ENCODE data around the gene PARD6A.

The PARD6A gene, protein sequence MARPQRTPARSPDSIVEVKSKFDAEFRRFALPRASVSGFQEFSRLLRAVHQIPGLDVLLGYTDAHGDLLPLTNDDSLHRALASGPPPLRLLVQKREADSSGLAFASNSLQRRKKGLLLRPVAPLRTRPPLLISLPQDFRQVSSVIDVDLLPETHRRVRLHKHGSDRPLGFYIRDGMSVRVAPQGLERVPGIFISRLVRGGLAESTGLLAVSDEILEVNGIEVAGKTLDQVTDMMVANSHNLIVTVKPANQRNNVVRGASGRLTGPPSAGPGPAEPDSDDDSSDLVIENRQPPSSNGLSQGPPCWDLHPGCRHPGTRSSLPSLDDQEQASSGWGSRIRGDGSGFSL

DNA sequence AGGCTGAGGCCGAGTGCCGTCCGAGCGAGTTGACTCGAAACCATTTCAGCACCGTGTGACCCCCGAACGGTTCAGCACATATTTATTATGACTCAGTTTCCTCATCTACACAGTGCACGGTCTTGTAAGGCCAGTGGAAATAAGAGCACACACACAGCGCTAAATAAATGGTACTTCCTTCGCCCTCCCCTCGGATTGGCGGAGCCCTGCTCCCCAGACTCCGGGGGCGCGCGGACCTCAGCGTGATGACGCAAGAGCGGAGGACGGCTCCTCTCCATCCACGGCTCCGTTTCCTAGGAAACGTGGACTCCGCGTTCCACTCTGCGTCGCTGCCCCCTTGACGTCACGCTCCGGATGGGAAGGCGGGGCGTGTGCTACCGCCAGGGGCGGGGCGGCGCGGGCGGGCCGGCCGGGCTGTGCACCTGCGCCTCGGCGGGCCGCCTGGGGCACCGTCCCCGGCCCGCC, at the start of gene PARD6A:
Gene PARD6A, plus strand, starts transcription at position 397 of the 465 bp plus-strand sequence. CDS start 79 bp downstream, outside the sequence.
- peak; percentile 87 for DNase-seq (ENCODE audit: low read depth)

DNA sequence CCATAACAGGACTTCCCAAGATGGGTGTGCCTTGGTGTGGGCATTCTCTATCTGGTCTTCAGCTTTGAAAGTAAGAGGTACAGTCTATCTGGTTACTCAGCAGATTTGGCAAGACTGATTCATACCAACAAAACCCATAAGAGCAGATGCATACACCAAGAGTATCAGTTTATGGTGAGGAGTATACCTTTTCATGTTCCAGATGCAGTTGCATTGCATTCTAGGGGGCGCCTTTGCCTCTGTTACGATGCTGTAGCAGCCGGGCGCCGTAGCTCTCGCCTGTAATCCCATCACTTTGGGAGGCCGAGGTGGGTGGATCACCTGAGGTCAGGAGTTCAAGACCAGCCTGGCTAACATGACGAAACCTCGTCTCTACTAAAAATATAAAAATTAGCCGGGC, 47.0 kb upstream of the PARD6A start:
- DNase-seq (ENCODE audit: low read depth): no peak

DNA sequence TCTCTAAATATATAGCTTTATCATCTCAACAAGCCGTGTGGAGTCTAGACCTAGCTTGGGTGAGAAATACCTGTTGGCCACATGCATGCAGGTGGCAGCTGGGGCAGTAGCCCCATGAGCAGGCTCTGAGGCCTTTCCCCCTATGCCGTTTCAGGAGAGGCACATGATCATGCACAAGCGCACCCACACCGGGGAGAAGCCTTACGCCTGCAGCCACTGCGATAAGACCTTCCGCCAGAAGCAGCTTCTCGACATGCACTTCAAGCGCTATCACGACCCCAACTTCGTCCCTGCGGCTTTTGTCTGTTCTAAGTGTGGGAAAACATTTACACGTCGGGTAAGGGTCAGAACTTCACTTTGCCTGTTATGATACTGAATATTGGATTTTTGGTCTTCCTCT, 32.5 kb upstream of the PARD6A start:
- DNase-seq (ENCODE audit: low read depth): no peak

DNA sequence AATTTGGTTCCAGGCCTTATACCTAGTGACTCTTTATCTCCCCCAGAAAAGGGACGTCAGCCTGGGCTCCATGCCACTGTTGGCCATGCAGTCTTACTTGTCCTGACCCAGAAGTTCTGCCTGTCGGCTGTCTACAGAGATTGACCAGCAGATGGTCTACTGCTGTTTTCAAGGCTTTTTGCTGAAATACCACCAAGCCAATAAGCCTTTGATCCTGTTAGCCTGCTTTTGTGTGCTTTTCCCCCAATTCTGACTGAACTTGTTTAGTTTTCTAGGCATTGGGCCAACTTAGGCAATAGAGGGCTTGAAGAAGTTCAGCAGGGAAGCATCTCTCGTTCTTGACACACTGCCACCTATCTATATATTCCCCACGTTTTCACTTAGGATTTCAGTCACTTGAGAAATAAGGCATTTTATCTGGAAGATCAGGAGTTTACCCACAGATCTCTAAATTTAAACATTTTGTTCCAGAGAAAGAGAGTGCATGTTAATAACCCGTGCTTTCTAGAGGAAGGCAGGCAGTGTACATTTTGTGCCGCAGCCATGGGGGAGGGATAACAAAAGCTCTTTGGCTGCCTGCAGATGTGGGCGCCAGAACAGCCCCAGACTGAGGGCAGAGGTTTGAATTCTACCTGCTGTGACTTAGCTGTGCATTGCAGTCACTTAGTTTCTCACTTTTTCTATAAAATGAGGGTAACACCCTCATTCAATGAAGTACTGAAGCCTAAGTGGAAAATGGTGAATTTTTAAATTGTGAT, 28.2 kb upstream of the PARD6A start:
- no peak for DNase-seq (ENCODE audit: low read depth)

DNA sequence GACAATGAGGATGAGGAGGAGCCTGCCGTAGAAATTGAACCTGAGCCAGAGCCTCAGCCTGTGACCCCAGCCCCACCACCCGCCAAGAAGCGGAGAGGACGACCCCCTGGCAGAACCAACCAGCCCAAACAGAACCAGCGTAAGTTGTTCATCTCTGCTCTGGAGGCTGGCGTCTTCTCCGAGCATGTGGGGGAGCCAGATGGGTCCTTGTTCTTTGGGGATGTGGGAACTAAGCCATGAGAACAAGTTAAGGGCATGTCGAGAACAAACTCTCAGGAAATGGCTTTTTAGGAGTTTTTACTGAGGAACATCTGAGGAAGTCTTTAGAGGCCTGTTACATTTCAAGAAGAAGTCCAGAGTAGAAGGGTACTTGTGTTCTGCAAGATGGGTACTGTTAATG, 24.0 kb upstream of the PARD6A start:
- no peak for DNase-seq (ENCODE audit: low read depth)

DNA sequence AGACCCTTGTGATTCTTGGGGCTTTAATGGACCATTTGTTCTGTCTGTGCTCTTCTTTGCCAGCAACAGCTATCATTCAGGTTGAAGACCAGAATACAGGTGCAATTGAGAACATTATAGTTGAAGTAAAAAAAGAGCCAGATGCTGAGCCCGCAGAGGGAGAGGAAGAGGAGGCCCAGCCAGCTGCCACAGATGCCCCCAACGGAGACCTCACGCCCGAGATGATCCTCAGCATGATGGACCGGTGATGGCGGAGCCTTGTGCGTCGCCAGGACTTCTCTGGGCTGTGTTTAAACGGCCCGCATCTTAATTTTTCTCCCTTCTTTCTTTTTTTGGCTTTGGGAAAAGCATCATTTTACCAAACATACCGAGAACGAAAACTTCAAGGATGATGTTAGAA, 23.1 kb upstream of the PARD6A start:
- DNase-seq (ENCODE audit: low read depth): no peak

DNA sequence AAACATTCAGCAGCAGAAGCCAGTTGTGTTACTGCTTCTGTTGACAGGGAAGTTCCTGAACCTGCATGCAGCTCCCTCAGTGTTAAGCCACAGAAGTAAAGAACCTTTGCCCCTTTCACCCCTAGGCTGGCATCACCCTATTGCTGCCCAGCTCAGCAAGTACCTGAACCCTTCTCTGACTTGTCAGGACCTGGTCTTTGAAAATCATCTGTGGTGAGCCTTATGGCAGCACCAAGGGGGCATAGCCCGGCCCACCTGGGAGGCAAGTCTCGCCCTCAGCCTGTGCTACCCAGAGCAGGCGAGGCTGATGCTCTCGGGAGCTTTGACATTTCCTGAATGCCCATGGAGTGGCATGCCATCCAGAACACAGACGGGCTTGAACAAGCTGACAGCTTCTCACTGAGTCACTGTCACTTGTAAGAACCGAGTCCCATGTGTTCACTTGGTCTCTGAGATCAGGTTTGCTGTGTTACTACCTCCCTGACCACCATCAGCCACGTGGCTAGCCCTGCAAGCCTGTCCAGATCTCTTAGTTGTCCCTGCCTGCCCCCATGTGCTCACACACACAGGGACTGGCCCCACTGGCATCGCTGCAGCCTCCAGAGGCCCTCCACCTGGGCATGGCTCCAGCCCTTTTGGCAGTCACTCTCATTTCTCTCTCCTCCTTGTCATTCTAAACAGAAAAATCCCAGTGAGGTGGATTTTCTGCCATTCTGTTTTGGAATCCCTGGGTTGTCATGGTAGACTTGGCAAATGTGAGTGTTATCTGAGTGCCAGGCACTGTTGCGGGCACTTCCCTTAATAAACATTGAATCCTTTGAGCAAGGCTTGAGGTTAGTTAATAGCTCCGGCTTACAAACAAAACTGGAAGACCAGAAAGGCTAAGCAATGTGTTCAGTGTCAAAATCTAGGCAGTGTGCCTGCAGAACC, 18.7 kb upstream of the PARD6A start:
- no peak for DNase-seq (ENCODE audit: low read depth)

DNA sequence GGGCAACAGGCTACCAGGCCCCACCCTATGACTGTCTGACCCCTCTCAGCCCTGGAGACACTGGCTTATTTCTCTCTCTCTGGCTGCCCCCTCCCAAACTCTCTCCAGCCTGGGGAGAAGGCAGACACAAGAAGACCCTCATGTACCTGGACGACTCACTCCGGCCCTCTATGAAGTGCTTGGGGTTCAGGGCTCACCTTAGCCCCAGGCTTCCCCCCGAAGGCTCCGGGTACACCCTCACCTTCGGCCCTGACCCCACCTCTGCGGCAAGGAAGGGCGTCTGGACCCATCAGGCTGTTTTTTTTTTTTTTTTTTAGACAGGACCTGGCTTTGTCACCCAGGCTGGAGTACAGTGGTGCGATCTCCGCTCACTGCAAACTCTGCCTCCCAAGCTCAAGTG, 16.7 kb upstream of the PARD6A start:
- DNase-seq (ENCODE audit: low read depth): no peak

DNA sequence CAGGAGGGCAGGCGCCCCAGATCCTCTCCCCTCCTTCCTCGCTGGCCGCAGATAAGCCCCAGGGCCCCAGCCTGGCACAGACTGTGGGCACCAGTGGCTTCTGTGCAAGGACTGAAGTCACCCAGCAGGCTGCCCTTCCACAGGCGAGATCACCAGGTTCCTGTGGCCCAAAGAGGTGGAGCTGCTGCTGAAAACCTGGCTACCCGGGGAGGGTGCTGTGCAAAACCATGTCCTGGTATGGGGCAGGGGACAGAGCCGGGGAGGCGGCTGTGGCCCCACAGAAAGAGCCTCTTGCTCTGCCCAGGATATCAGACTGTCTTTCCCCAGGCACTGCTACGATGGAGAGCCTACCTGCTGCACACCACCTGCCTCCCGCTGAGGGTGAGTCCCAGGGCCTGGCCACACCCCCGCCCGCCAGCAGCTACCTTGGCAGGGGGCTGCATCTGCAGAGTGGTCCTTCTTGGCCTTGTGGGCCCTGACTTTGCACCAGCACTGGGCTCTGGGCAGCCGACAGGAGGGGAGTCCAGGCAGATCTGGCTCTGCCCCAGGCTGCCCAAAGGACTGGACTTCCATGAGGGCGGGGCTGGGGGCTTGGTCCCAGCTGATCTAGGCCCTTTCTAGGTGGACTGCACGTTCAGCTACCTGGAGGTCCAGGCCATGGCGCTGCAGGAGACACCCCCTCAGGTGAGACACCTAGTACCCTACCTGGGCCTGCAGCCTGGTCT, 15.2 kb upstream of the PARD6A start:
- no peak for DNase-seq (ENCODE audit: low read depth)

DNA sequence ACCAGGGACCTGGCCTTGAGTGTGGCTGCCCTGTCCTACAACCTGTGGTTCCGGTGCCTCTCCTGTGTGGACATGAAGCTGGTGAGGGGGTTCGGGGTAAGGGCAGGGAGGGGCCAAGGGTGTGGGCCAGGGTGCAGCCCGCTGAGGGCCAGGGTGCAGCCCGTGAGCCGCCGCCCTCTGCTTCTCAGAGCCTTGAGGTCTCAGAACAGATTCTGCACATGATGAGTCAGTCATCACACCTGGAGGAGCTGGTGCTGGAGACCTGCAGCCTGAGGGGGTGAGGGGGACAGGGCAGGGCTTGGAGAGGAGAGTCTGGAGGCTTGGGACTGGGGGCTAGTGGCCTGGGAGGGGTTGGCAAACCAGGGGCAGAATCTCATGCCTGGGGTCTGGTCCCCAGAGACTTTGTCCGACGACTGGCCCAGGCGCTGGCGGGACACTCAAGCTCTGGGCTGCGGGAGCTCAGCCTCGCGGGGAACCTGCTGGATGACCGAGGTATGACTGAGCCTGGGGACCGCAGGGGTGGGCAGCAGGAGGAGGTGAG, 13.6 kb upstream of the PARD6A start:
- DNase-seq (ENCODE audit: low read depth): no peak

DNA sequence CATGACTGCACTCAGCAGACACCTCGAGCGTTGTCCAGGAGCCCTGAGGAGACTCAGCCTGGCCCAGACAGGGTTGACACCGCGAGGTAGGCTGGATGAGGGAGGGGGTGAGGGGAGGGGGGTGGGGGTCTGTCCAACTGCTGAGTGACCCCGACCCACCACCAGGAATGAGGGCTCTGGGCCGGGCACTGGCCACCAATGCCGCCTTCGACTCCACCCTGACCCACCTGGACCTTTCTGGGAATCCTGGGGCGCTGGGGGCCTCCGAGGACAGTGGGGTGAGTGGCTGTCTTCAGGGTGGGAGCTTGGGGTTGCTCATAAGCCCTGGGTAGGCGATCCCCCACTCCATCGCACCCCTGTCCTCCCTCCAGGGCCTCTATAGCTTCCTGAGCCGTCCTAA, 13.1 kb upstream of the PARD6A start:
- DNase-seq (ENCODE audit: low read depth): no peak

DNA sequence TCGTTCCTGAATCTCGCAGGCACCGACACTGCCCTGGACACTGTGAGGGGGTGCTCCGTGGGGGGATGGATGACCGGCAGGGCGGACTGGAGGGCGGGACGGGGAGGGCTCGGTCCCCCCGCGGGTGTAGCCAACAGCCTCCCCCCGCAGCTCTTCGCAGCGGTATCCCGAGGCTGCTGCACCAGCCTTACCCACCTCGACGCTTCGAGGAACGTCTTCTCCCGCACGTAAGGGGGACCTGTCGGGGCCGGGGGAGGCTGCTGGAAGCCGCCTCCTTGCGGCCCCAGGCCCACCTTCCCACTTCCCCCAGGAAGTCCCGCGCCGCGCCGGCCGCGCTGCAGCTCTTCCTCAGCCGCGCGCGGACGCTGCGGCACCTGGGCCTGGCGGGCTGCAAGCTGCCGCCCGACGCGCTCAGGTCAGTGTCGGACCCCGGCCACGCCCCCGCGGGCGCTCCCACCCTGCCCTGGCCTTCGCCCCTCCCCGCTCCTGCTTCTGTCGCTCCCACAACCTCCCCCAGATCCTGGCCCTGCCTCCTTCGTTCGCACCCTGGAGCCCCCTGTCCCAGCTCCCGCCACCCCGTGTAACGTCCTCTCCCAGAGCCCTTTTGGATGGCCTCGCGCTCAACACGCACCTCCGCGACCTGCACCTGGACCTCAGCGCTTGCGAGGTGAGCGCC, 12.5 kb upstream of the PARD6A start:
- no peak for DNase-seq (ENCODE audit: low read depth)

DNA sequence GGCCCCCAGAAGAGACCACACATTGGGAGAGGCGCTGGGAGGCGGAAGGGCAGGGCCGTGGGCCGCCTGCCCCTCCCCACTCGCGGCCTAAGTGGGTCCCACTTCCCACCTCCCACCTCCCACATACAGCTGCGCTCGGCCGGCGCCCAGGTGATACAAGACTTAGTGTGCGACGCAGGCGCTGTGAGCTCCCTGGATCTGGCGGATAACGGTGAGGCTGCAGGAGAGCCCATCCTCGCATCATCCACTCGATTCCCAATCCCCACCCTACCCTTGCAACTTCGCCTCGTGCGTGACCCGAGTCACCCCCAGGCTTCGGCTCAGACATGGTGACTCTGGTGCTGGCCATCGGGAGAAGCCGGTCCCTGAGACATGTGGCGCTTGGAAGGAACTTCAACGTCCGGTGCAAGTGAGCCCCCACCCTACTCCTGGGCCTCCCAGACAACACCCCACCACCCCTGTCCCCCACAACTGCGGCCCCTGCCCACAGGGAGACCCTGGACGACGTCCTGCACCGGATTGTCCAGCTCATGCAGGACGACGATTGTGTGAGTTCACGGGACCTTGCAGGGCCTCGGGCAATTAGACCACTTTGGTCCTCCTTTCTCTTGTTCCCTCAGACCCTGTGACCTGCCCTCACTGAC, 11.9 kb upstream of the PARD6A start:
- DNase-seq (ENCODE audit: low read depth): no peak

DNA sequence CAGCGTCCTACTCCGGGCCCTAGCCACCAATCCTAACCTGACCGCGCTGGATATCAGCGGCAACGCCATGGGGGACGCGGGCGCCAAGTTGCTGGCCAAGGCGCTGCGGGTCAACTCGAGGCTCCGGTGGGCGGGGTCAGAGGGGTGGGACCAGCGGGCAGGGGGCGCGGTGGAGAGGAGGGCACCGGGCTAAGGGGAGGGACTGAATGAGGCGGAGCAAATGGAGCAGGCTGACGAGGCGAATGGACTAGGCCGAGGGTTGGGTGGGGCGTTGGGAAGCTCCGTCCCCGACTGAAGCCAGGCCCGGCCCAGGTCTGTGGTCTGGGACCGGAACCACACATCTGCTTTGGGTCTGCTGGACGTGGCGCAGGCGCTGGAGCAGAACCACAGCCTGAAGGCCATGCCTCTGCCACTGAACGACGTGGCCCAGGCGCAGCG, 11.2 kb upstream of the PARD6A start:
- DNase-seq (ENCODE audit: low read depth): no peak

DNA sequence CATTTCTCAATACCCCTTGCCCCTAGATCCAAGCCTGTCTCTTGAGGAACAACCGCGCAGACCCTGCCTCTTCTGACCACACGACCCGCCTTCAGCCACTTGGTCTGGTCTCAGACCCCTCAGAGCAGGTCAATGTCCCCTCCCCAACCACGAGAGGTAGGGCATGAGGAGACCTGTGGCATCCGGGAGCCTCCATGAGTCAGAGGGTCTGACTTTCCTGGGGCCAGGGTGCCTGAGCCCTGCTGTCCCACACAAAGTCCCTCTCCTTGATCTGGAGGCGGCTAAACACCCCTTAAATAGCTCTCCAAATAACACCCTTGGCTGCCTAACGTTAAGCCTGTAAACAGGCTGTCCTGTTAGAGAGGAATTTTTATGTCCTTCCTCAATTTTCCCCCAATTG, 10.7 kb upstream of the PARD6A start:
- no peak for DNase-seq (ENCODE audit: low read depth)

DNA sequence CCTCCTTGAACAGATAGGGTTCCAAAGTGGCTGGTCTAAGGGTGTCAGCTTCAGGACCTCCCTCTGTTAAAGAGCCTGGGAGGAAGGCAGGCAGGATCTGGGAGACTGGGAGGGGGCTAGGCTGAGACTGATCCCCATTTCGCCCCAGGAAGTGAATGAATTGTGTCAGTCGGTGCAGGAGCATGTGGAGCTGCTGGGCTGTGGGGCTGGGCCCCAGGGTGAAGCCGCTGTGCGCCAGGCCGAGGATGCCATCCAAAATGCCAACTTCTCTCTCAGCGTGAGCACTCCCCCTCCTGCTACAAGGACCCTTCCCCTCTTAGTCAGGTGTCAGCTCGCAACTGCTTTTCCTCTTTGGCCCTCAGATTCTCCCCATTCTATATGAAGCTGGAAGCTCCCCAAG, 9.7 kb upstream of the PARD6A start:
- no peak for DNase-seq (ENCODE audit: low read depth)

DNA sequence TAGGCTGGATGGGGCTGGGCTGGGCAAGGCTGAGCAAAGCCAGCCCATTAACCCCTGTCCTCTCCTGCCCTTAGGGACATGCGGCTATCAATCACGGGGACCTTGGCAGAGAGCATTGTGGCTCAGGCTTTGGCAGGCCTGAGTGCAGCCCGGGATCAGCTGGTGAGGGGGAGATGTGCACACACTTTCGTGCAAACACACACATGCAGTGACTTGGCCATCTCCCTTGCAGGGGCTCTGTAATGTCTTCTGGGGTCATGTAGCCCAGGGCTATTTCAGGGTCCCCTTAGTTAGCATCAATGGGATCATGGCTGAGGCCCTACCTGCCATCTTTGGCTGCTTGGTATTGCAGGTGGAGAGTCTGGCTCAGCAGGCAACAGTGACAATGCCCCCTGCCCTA, 8.9 kb upstream of the PARD6A start:
- DNase-seq (ENCODE audit: low read depth): no peak

DNA sequence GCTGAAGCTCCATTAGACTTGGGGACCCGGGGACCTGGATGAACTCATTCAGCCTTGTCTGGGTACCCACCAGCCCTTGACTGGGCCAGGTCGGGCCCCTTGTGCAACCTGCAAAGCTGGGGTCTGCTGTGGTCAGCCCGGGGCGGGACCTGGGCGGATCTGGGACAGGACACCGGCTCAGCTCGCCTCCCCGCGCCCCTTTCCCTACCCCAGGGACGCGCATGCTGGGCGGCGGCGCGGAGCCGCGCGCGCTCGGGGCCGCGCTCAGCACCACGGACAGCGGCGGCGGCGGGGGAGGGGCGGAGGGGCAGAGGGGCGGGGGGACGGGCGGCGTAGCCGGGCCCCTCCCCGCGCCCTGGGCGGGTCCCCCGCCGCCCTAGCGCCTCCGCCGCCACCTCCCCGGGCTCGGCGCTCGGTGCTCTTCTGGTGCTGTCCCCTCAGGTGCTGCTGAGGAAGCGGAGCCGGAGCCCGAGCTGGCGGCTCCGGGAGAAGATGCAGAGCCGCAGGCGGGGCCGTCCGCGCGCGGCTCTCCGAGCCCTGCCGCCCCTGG, 8.1 kb upstream of the PARD6A start:
- DNase-seq (ENCODE audit: low read depth): no peak

DNA sequence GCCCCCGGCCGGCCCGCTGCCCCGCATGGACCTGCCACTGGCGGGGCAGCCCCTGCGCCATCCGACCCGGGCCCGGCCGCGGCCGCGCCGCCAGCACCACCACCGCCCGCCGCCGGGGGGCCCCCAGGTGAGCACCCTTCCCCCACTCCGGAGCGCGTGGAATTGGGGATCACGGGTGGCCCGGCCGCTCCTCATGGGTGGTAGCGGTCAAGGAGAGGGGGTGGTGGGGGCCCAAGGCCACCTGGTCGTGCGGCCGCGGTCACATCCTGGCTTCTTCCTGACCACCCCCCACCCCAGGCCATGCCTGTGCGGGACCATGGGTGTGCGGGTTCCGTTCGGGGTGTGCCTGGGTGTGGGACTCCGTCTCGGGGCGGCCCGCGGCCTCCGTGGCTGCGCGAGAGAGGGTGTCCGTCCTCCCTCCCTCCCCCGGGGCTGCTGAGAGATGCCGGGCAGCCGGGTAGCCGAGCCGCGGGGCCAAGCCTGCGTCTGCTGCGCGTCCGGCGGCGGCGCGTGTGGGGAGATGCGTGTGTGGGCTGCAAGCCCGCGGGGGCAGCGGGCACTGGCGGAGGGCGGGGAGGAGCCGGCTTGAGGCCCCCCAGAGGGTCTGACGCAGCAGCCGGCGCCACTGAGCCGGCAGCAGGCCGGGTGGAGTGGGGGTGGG, 7.5 kb upstream of the PARD6A start:
- no peak for DNase-seq (ENCODE audit: low read depth)

Data from GM04504 (cell line).